ENCODE results near the gene FDXR. TPM values are rescaled to one million over a fixed set of nuclear protein-coding genes. Genes with fewer than 3 reads are reported as not detected.

Gene FDXR
- polyA plus RNA-seq, 2 of the 4 experiments (the other 2 are of a cell fraction): 32.5 to 43.3 TPM

GRCh38 chr17:74890554-74890953 lies 17.8 kb upstream of the FDXR start:
- no peak for ATAC-seq
- no peak for FAIRE-seq
- CTCF ChIA-PET: interaction anchor here (0.7 to 2.3 kb wide), 13 partner anchors 9 to 72 kb away, joined by 3 to 8 read pairs (median 5); partner anchors contain the start of gene USH1G
- 88% methylated on average over 7 of the region's 7 CpGs for WGBS (ENCODE audit: missing lambda C conversion rate)
- Histone ChIP-seq H3K9me3 (no peaks in the 10 kb centered on the region), H3K27ac (no peak overlapping the region), H3K4me1 (peaks cover 4% of the 10 kb centered on the region; the same call in 1 of the 3 replicates), H3K4me3 (no peak overlapping the region), H3K4me2 (no peak overlapping the region)
- TF ChIP-seq NR3C1 (IDR thresholded peaks at IDR 0.05): no peak
- no peak for TF ChIP-seq CTCF (IDR thresholded peaks at IDR 0.05)
- TF ChIP-seq REST (IDR thresholded peaks at IDR 0.05): no peak
- no peak for TF ChIP-seq KDM5A (IDR thresholded peaks at IDR 0.05)
- TF ChIP-seq ZFP36 (IDR thresholded peaks at IDR 0.05; ENCODE audit: borderline replicate concordance, partially characterized antibody): peak; percentile 52
- DNase-seq (ENCODE audit: low read depth in 1 of 2, low spot score in 1 of 2): no peak
- POLR2A ChIA-PET: interaction anchor here (3.3 kb wide), 1 partner anchor 17 kb away, joined by 20 read pairs; the partner anchor contains the start of gene FDXR

- Histone ChIP-seq H3K9me3 (no peaks in the 10 kb centered on the region), H3K27ac (no peak overlapping the region), H3K4me3 (no peak overlapping the region), H3K4me2 (no peak overlapping the region), H3K4me1 (peaks cover 4% of the 10 kb centered on the region; the same call in 1 of the 3 replicates)
- WGBS (ENCODE audit: missing lambda C conversion rate): 62% methylated on average over 13 of the region's 13 CpGs
- POLR2A ChIA-PET: interaction anchor here (0.6 to 3.3 kb wide), 2 partner anchors 15 to 583 kb away, joined by 9 to 20 read pairs; partner anchors contain the start of gene FDXR
- FAIRE-seq: no peak
- DNase-seq (ENCODE audit: low read depth in 1 of 2, low spot score in 1 of 2): no peak
- ATAC-seq: no peak
- CTCF ChIA-PET: interaction anchor here (0.8 to 2.4 kb wide), 8 partner anchors 15 to 144 kb away, joined by 3 to 13 read pairs (median 4); no protein-coding TSS in a partner anchor
- TF ChIP-seq POLR2A (IDR thresholded peaks at IDR 0.05; ENCODE audit: low read length) (no peak), RAD21 (conservative IDR thresholded peaks at IDR 0.05 in 1 of 2, IDR thresholded peaks at IDR 0.05 in 1 of 2) (no peak), HOXB5 (CRISPR knock-in tag; IDR thresholded peaks at IDR 0.05) (no peak)
Observed at GRCh38 chr17:74888469-74888868, 15.7 kb upstream of the FDXR start.

GRCh38 chr17:74883241-74883745 lies 10.5 kb upstream of the FDXR start:
- POLR2A ChIA-PET: interaction anchor here (2.6 kb wide), 1 partner anchor 10 kb away, joined by 16 read pairs; the partner anchor contains the start of gene FDXR
- ATAC-seq: no peak

More at GRCh38 chr17:74883241-74883745, 10.5 kb upstream of the FDXR start:
- 88% methylated on average over 15 of the region's 15 CpGs for WGBS (ENCODE audit: missing lambda C conversion rate)
- CTCF ChIA-PET: interaction anchor here (33.1 kb wide), 1 partner anchor 31 kb away, joined by 851 read pairs; the partner anchor contains the start of gene GRIN2C
- H3K4me2 ChIP-seq: no peak overlapping the region
- no peaks in the 10 kb centered on the region for H3K4me1 ChIP-seq
- H3K9me3 ChIP-seq: no peaks in the 10 kb centered on the region
- FAIRE-seq (no peak), DNase-seq (ENCODE audit: low read depth in 1 of 2, low spot score in 1 of 2) (no peak)
- no peak overlapping the region for H3K4me3 ChIP-seq
- no peak for TF ChIP-seq HOXB5 (CRISPR knock-in tag; IDR thresholded peaks at IDR 0.05)
- no peak for TF ChIP-seq E2F6 (IDR thresholded peaks at IDR 0.05; ENCODE audit: borderline replicate concordance, low read depth)
- TF ChIP-seq ZC3H11A (IDR thresholded peaks at IDR 0.05): no peak
- no peak for TF ChIP-seq ATOH8 (CRISPR knock-in tag; IDR thresholded peaks at IDR 0.05; ENCODE audit: low read depth)
- no peak for TF ChIP-seq RARB (CRISPR knock-in tag; IDR thresholded peaks at IDR 0.05)
- no peak for TF ChIP-seq CTCF (IDR thresholded peaks at IDR 0.05)
- H3K27ac ChIP-seq: no peak overlapping the region
